ENCODE results near the gene DLGAP1.
A peak's percentile ranks its signal among the peaks of the same experiment; 100 is the strongest.

DLGAP1 gene

GRCh38 chr18:3654442-3655253 lies 800.5 kb downstream of the DLGAP1 start:
- Histone ChIP-seq H3K4me1 (ENCODE audit: control insufficient read depth in 2 of 2, insufficient read depth in 1 of 2, low read depth in 1 of 2, low read length in 2 of 2) (peaks cover 5 to 25% of the 10 kb centered on the region in 2 donors), H4K91ac (ENCODE audit: low read depth, low read length, poor library complexity) (no peak overlapping the region), H2BK5ac (ENCODE audit: low read length) (no peak overlapping the region), H3K4ac (ENCODE audit: low read length) (no peak overlapping the region), H2AK5ac (ENCODE audit: low read depth, low read length) (no peak overlapping the region), H3K14ac (ENCODE audit: low read length) (no peak overlapping the region), H2BK15ac (ENCODE audit: low read length) (no peak overlapping the region), H3K36me3 (replicated peaks in 1 of 2; ENCODE audit: control insufficient read depth in 2 of 2, insufficient read depth in 2 of 2, low read length in 2 of 2) (no peaks in the 10 kb centered on the region), H3K4me3 (ENCODE audit: low read length in 2 of 2) (no peak overlapping the region), H4K8ac (ENCODE audit: low read depth, low read length) (no peak overlapping the region), H2BK120ac (ENCODE audit: low read depth, low read length) (no peak overlapping the region), H3K4me2 (ENCODE audit: insufficient read depth, low read length, poor library complexity, severe bottlenecking) (no peak overlapping the region), H3K27me3 (ENCODE audit: control insufficient read depth in 3 of 3, insufficient read depth in 3 of 3, low read depth in 1 of 3, low read length in 3 of 3) (no peaks in the 10 kb centered on the region), H2BK12ac (ENCODE audit: low read length) (no peak overlapping the region), H3K23ac (ENCODE audit: low read depth, low read length, poor library complexity) (no peak overlapping the region), H3K18ac (ENCODE audit: low read length) (no peak overlapping the region), H2AFZ (ENCODE audit: low read length) (peak overlapping the region; percentile 37), H3K9me3 (replicated peaks in 1 of 2; ENCODE audit: control insufficient read depth in 2 of 2, insufficient read depth in 1 of 2, low read depth in 1 of 2, low read length in 2 of 2) (no peaks in the 10 kb centered on the region), H3K79me1 (ENCODE audit: low read depth, low read length) (no peaks in the 10 kb centered on the region), H3K27ac (replicated peaks; ENCODE audit: low read length) (no peak overlapping the region), H3K9ac (ENCODE audit: low read depth, low read length, poor library complexity) (no peak overlapping the region)
- WGBS, 2 donors (ENCODE audit: extremely low coverage in 2 of 2, insufficient read length in 2 of 2, insufficient replicate concordance in 1 of 2), result no CpG with 5 or more reads among the region's 11 CpGs
- DNase-seq (ENCODE audit: low spot score), result no peak

GRCh38 chr18:3653851-3654441 lies 801.2 kb downstream of the DLGAP1 start:
- H4K91ac ChIP-seq (ENCODE audit: low read depth, low read length, poor library complexity), result no peak overlapping the region
- H3K27ac ChIP-seq (replicated peaks; ENCODE audit: low read length), result no peak overlapping the region
- H3K4ac ChIP-seq (ENCODE audit: low read length), result no peak overlapping the region
- H2BK15ac ChIP-seq (ENCODE audit: low read length), result peak overlapping the region; percentile 2
- H3K9ac ChIP-seq (ENCODE audit: low read depth, low read length, poor library complexity), result peak overlapping the region; percentile 45
- H3K4me3 ChIP-seq (ENCODE audit: low read length in 2 of 2), result no peak overlapping the region
- DNase-seq (ENCODE audit: low spot score), result no peak
- no peaks in the 10 kb centered on the region for H3K9me3 ChIP-seq (replicated peaks in 1 of 2; ENCODE audit: control insufficient read depth in 2 of 2, insufficient read depth in 1 of 2, low read depth in 1 of 2, low read length in 2 of 2)
- H4K8ac ChIP-seq (ENCODE audit: low read depth, low read length), result no peak overlapping the region
- H3K36me3 ChIP-seq (replicated peaks in 1 of 2; ENCODE audit: control insufficient read depth in 2 of 2, insufficient read depth in 2 of 2, low read length in 2 of 2), result no peaks in the 10 kb centered on the region
- H3K18ac ChIP-seq (ENCODE audit: low read length), result peak overlapping the region; percentile 62
- H2BK120ac ChIP-seq (ENCODE audit: low read depth, low read length), result no peak overlapping the region
- no CpG with 5 or more reads among the region's 12 CpGs for WGBS, 2 donors (ENCODE audit: extremely low coverage in 2 of 2, insufficient read length in 2 of 2, insufficient replicate concordance in 1 of 2)
- H3K4me1 ChIP-seq (ENCODE audit: control insufficient read depth in 2 of 2, insufficient read depth in 1 of 2, low read depth in 1 of 2, low read length in 2 of 2), result peaks cover 5 to 29% of the 10 kb centered on the region in 2 donors
- no peak overlapping the region for H2BK5ac ChIP-seq (ENCODE audit: low read length)
- no peak overlapping the region for H3K4me2 ChIP-seq (ENCODE audit: insufficient read depth, low read length, poor library complexity, severe bottlenecking)
- no peak overlapping the region for H3K23ac ChIP-seq (ENCODE audit: low read depth, low read length, poor library complexity)
- H3K27me3 ChIP-seq (ENCODE audit: control insufficient read depth in 3 of 3, insufficient read depth in 3 of 3, low read depth in 1 of 3, low read length in 3 of 3), result no peaks in the 10 kb centered on the region
- H2BK12ac ChIP-seq (ENCODE audit: low read length), result no peak overlapping the region
- peak overlapping the region; percentile 41 for H2AFZ ChIP-seq (ENCODE audit: low read length)
- H2AK5ac ChIP-seq (ENCODE audit: low read depth, low read length), result no peak overlapping the region
- no peaks in the 10 kb centered on the region for H3K79me1 ChIP-seq (ENCODE audit: low read depth, low read length)
- H3K14ac ChIP-seq (ENCODE audit: low read length), result no peak overlapping the region

- Histone ChIP-seq H3K4ac (ENCODE audit: low read length) (no peak overlapping the region), H2BK12ac (ENCODE audit: low read length) (no peak overlapping the region), H2BK15ac (ENCODE audit: low read length) (no peak overlapping the region), H2AK5ac (ENCODE audit: low read depth, low read length) (no peak overlapping the region), H4K8ac (ENCODE audit: low read depth, low read length) (no peak overlapping the region), H3K18ac (ENCODE audit: low read length) (no peak overlapping the region), H4K91ac (ENCODE audit: low read depth, low read length, poor library complexity) (no peak overlapping the region), H3K14ac (ENCODE audit: low read length) (no peak overlapping the region), H3K4me3 (ENCODE audit: low read length in 2 of 2) (no peak overlapping the region), H2AFZ (ENCODE audit: low read length) (peak overlapping the region; percentile 41), H3K9ac (ENCODE audit: low read depth, low read length, poor library complexity) (no peak overlapping the region), H3K27ac (replicated peaks; ENCODE audit: low read length) (peak overlapping the region; percentile 48), H2BK5ac (ENCODE audit: low read length) (no peak overlapping the region), H3K27me3 (ENCODE audit: control insufficient read depth in 3 of 3, insufficient read depth in 3 of 3, low read depth in 1 of 3, low read length in 3 of 3) (no peaks in the 10 kb centered on the region), H3K23ac (ENCODE audit: low read depth, low read length, poor library complexity) (no peak overlapping the region), H3K9me3 (replicated peaks in 1 of 2; ENCODE audit: control insufficient read depth in 2 of 2, insufficient read depth in 1 of 2, low read depth in 1 of 2, low read length in 2 of 2) (no peaks in the 10 kb centered on the region), H3K36me3 (replicated peaks in 1 of 2; ENCODE audit: control insufficient read depth in 2 of 2, insufficient read depth in 2 of 2, low read length in 2 of 2) (no peaks in the 10 kb centered on the region), H3K79me1 (ENCODE audit: low read depth, low read length) (no peaks in the 10 kb centered on the region), H3K4me1 (ENCODE audit: control insufficient read depth in 2 of 2, insufficient read depth in 1 of 2, low read depth in 1 of 2, low read length in 2 of 2) (peaks cover 5 to 34% of the 10 kb centered on the region in 2 donors), H3K4me2 (ENCODE audit: insufficient read depth, low read length, poor library complexity, severe bottlenecking) (no peak overlapping the region), H2BK120ac (ENCODE audit: low read depth, low read length) (no peak overlapping the region)
- no CpG with 5 or more reads among the region's 5 CpGs for WGBS, 2 donors (ENCODE audit: extremely low coverage in 2 of 2, insufficient read length in 2 of 2, insufficient replicate concordance in 1 of 2)
- no peak for DNase-seq (ENCODE audit: low spot score)
These were observed 801.8 kb downstream of the DLGAP1 start for GRCh38 chr18:3653263-3653850.

Data from neuronal stem cell (in vitro differentiated cells).